GM19099 (cell line): ENCODE measurements around the gene ZNF708.

ENCODE experiments used
- POLR2A ChIP-seq: IDR thresholded peaks from 3 replicates; pipeline ENCODE4 v1.6.1; 2011; ENCODE audit warnings: low read depth; ENCODE audit not compliant: insufficient read length; ENCODE audit errors: extremely low read depth

Gene ZNF708

GRCh38 chr19:21328885-21329605, at the start of gene ZNF708:
TSS of gene ZNF708 (minus strand) at chr19:21329410. CDS start at chr19:21329212, 198 bp downstream.
- TF ChIP-seq POLR2A = peak; percentile 95

GRCh38 chr19:21362291-21362690, 33.1 kb upstream of the ZNF708 start:
- no peak for TF ChIP-seq POLR2A

- TF ChIP-seq POLR2A = peak; percentile 80
Measured at GRCh38 chr19:21358768-21359451, 29.7 kb upstream of the ZNF708 start, which contains the start of gene ZNF738. TSS of gene ZNF738 (plus strand) at chr19:21359000. CDS start at chr19:21359141, 141 bp downstream.

GRCh38 chr19:21352830-21353229, 23.6 kb upstream of the ZNF708 start:
- no peak for TF ChIP-seq POLR2A

DNA sequence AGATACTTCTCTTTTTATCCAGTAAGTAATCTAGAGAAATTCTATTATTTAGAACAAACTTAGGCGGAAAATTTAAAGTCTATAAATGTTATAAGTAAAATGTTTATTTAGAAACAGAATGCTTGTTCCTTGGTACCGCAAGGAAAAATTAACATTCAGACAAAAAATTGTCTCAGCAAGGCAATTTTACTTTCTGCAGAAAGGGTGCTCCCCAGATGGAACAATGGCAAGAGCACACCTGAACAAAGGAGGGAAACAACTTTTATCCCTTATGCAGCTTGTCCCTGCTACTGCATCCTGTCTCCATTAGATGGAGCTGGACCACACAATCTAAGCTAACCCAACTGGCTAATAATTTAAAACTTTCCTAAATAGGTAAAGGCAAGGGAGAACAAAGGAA, 6.5 kb upstream of the ZNF708 start:
- TF ChIP-seq POLR2A = no peak

DNA sequence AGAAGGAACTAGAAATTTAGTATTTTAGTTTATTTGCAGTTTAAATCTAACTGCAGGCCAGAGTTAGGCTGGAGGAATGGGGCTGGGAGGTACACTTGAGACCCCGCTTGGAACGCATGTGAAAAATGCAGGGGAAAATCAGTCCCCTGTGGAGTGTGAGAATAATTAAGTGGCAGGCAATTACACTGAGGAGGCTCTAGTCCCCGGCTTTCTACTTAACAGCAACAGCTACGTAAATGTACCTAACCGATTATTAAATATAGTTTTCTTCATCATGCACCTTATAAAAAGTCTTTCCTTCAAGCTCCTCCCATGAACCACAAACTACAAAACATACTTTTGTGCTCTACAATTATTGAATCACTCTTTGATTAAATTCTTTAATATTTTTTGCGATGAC, 804 bp downstream of the ZNF708 start:
- TF ChIP-seq POLR2A = no peak

DNA sequence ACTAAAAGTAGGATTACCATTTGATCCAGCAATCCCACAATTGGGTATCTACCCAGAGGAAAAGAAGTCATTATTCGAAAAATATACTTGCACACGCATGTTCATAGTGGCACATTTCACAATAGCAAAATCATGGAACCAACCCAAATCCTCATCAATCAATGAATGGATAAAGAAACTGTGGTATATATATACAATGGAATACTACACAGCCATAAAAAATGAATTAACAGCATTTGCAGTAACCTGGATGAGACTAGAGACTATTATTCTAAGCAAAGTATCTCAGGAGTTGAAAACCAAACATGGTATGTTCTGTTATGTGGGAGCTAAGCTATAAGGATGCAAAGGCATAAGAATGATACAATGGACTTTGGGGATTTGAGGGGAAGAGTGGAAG, 3.0 kb downstream of the ZNF708 start:
- TF ChIP-seq POLR2A = no peak

GRCh38 chr19:21323000-21323399, 6.2 kb downstream of the ZNF708 start:
- TF ChIP-seq POLR2A = no peak

DNA sequence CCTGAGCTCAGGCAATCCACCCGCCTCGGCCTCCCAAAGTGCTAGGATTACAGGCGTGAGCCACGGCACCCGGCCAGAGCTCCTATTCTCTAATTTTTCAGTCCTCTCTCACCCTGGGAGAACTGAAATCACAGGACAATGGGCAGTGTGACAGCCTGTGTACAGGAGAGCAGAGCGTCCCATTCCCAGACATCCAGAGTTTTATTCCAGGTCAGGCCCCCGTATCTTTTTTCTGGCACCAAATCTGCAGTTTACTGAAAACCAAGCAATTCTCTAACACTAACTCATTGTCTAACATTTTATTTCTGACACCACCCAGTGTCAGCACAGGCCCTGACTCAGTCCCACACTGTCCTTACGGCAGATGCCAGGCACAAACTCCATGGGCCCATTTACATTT, 6.7 kb downstream of the ZNF708 start:
- TF ChIP-seq POLR2A = no peak

- TF ChIP-seq POLR2A = no peak
Measured at GRCh38 chr19:21321996-21322395, 7.2 kb downstream of the ZNF708 start.

DNA sequence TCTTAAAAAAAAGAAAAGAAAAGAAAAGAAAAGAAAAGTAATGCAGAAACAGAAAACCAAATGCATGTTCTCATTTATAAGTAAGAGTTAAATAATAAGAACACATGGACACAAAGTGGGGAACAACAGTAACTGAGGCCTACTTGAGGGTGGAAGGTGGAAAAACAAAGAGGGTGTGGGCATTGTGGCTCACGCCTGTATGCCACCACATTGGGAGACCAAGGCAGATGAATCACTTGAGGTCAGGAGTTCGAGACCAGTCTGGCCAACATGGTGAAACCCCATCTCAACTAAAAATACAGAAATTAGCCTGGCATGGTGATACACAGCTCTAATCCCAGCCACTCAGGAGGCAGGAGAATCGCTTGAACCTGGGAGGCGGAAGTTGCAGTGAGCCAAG, 8.1 kb downstream of the ZNF708 start:
- TF ChIP-seq POLR2A = no peak

GRCh38 chr19:21317821-21318220, 11.4 kb downstream of the ZNF708 start:
- TF ChIP-seq POLR2A = no peak

- TF ChIP-seq POLR2A = no peak
Measured at GRCh38 chr19:21314676-21315075, 14.5 kb downstream of the ZNF708 start.

DNA sequence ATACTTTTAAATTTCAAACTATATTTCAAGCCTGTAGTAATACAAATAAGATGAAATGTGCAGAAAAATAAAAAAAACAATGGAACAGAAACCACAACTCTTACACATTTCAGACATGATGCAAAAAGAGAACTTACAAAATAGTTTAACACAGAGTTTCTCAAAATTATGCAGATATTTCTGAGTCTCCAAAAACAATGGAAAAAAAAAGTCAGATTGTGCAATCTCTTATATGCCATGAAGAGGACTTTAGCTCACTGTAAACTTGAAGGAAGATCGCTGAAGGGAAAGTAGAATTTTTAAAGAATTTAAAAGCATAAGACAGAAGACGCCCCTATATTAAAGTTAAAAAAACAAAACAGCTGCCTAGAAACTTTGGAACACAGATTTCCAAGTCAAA, 20.4 kb downstream of the ZNF708 start:
- no peak for TF ChIP-seq POLR2A

GRCh38 chr19:21269813-21270212, 59.4 kb downstream of the ZNF708 start:
- no peak for TF ChIP-seq POLR2A

DNA sequence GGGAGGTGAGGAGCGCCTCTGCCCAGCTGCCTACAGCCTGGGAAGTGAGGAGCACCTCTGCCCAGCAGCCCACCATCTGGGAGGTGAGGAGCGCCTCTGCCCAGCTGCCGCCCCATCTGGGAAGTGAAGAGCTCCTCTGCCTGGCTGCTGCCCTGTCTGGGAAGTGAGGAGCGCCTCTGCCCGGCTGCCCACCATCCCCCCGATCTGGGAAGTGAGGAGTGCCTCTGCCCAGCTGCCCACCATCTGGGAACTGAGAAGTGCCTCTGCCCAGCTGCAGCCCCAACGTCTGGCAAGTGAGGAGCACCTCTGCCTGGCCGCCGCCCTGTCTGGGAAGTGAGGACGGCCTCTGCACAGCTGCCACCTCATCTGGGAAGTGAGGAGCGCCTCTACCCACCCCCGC, 64.3 kb downstream of the ZNF708 start:
- TF ChIP-seq POLR2A = no peak
